Mesothelial cell of epicardium (in vitro differentiated cells): ENCODE data around the gene CAPSL. TPM values are rescaled to one million over a fixed set of nuclear protein-coding genes. Genes with fewer than 3 reads are reported as not detected.

Experiments used
- DNase-seq, 2 experiments: peaks; one replicate each; pipeline ENCODE4 v3.0.0; 2021; ENCODE audit warnings: low spot score in 2 of 2; ENCODE audit not compliant: unreplicated experiment in 2 of 2
- H3K27ac Mint-ChIP-seq: 2 replicates; pipeline ENCODE4 v1.8.0; 2021; ENCODE audit warnings: mixed read lengths
- H3K27me3 Mint-ChIP-seq: 2 replicates; pipeline ENCODE4 v1.8.0; 2021; ENCODE audit warnings: low read depth, mixed read lengths
- H3K36me3 Mint-ChIP-seq: 2 replicates; pipeline ENCODE4 v1.8.0; 2021; ENCODE audit warnings: mixed read lengths
- H3K4me1 Mint-ChIP-seq: 2 replicates; pipeline ENCODE4 v1.8.0; 2021; ENCODE audit warnings: mixed read lengths
- H3K4me3 Mint-ChIP-seq: 2 replicates; pipeline ENCODE4 v1.8.0; 2021; ENCODE audit warnings: mild to moderate bottlenecking, moderate library complexity, mixed read lengths
- H3K9me3 Mint-ChIP-seq: 2 replicates; pipeline ENCODE4 v1.8.0; 2021; ENCODE audit warnings: mixed read lengths
- total RNA-seq: library from RNA; stranded (reverse); gene quantifications from 3 replicates; pipeline ENCODE4 v1.2.1, GENCODE V29; 2021
- TF ChIP-seq, protein P1 (sequence below): fragments of 200-600 bp; sonication (generic); IDR thresholded peaks from one replicate; pipeline ENCODE4 v1.5.0; 2021; ENCODE audit warnings: antibody characterized with exemption; ENCODE audit not compliant: unreplicated experiment

CAPSL gene
- total RNA-seq, 1 donor from 2014 or later = not detected

DNA sequence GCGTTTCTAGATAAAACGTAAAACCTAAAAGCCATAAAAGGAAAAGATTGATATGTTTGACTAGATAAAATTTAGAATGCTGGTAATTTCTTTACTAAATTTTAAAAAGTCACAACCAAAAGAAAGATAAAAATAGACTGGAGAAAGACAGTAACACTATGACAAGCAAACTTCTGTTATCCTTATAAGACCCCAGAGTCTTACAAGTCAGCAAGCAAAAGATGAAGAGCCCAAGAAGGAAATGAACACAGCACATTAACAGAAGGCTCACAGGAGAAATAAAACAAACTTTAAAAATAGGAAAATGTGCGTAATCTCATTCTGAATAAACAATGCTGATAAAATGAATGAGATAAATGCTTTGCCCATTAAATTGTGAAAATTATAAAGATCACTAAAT is 52.0 kb downstream of the CAPSL start:
- H3K4me3 Mint-ChIP-seq = no peak overlapping the region
- no peaks in the 10 kb centered on the region for H3K9me3 Mint-ChIP-seq
- no peak for DNase-seq
- H3K4me1 Mint-ChIP-seq = peaks cover 5% of the 10 kb centered on the region
- H3K36me3 Mint-ChIP-seq = no peaks in the 10 kb centered on the region
- H3K27me3 Mint-ChIP-seq = no peaks in the 10 kb centered on the region
- TF ChIP-seq, protein P1, sequence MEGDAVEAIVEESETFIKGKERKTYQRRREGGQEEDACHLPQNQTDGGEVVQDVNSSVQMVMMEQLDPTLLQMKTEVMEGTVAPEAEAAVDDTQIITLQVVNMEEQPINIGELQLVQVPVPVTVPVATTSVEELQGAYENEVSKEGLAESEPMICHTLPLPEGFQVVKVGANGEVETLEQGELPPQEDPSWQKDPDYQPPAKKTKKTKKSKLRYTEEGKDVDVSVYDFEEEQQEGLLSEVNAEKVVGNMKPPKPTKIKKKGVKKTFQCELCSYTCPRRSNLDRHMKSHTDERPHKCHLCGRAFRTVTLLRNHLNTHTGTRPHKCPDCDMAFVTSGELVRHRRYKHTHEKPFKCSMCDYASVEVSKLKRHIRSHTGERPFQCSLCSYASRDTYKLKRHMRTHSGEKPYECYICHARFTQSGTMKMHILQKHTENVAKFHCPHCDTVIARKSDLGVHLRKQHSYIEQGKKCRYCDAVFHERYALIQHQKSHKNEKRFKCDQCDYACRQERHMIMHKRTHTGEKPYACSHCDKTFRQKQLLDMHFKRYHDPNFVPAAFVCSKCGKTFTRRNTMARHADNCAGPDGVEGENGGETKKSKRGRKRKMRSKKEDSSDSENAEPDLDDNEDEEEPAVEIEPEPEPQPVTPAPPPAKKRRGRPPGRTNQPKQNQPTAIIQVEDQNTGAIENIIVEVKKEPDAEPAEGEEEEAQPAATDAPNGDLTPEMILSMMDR = no peak
- no peak overlapping the region for H3K27ac Mint-ChIP-seq

DNA sequence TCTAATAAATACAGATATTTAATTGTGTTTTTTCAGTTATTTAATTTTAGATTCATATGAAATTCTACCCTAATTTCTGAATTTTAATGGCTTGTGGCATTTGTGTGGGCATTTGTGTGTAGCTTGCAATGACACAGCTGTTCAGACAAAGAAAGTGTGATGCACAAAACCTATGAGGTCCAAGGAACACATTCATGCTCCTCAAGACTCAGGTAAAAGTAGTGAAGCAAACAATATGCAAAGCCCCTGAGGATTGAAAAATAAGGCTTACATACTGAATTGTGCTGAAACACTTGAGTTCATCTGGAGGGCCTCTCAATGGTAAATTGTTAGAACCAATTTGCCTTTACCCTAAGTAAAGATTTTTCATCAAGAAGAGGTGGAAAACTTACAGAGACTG is 53.6 kb downstream of the CAPSL start:
- Mint-ChIP-seq H3K9me3 (no peaks in the 10 kb centered on the region), H3K36me3 (no peaks in the 10 kb centered on the region), H3K27me3 (no peaks in the 10 kb centered on the region), H3K27ac (no peak overlapping the region), H3K4me1 (no peaks in the 10 kb centered on the region), H3K4me3 (no peak overlapping the region)
- no peak for DNase-seq
- TF ChIP-seq, protein P1 = no peak

DNA sequence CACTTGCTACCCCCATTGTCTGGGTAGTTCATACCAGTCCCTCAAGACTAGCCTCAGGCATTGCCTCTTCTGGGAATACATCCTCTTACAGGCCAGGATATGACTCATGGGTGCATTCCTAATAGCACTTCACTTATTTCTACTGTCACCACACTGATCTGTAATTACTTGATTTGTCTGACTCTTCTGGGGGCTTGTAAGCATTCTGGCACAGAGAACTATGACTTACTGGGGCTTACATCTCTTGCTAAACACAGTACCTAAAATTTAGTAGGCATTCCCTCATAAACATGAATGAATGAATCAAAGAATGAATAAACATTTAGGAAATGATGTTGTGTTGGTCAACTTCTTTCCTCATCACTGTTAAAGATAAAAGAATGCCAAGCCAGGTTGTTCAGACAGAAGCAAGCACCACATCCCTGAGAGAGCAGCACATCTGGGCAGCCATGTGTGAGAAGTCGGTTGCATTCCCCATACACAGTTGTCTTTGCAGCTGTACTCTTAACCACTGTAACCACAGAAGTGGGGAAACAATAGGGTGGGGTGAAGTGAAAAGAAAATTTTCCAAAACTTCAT is 54.1 kb downstream of the CAPSL start:
- H3K4me3 Mint-ChIP-seq = no peak overlapping the region
- no peaks in the 10 kb centered on the region for H3K36me3 Mint-ChIP-seq
- TF ChIP-seq, protein P1 = no peak
- no peak for DNase-seq
- no peak overlapping the region for H3K27ac Mint-ChIP-seq
- no peaks in the 10 kb centered on the region for H3K27me3 Mint-ChIP-seq
- no peaks in the 10 kb centered on the region for H3K9me3 Mint-ChIP-seq
- no peaks in the 10 kb centered on the region for H3K4me1 Mint-ChIP-seq

DNA sequence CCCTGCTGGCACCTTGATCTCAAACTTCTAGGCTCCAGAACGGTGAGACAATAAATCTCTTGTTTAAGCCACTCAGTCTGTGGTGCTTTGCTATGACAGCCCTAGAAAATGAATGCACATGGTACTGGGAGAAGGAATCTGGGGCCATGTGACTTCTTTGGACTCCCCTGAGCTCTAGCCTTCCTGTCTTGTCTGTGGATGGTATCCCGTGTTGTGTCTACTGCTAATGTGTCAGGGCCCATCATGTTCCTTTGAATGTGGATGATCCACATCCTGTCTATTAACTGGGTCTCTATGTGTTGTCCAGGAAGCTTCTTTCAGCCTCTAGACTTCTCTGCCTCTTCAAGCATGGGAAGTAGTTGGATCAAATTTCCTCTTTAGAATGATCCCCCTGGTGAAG is 56.7 kb downstream of the CAPSL start:
- H3K27me3 Mint-ChIP-seq = no peaks in the 10 kb centered on the region
- no peak overlapping the region for H3K27ac Mint-ChIP-seq
- TF ChIP-seq, protein P1 = no peak
- no peaks in the 10 kb centered on the region for H3K36me3 Mint-ChIP-seq
- H3K4me1 Mint-ChIP-seq = no peaks in the 10 kb centered on the region
- no peaks in the 10 kb centered on the region for H3K9me3 Mint-ChIP-seq
- no peak overlapping the region for H3K4me3 Mint-ChIP-seq
- DNase-seq = no peak

DNA sequence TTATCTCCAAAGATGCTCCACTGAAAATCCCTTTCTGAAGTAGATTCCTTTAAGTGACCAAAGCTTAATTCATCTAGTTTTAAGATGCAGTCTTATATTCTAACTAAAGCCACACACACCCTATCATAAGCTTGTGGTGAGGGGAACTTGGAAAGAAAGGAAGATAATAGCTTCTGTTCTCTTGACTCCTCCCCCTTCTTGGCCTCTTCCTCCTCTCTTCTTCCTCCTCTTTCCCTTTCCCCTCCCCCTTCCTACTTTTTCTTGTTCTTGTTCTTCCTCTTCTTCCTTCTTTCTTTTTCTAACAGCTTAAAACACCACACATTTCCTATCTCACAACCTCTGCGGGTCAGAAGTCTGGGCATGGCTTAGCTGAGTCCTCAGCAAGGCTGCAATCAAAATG is 58.3 kb downstream of the CAPSL start:
- Mint-ChIP-seq H3K4me3 (no peak overlapping the region), H3K27me3 (no peaks in the 10 kb centered on the region), H3K27ac (no peak overlapping the region), H3K36me3 (no peaks in the 10 kb centered on the region), H3K9me3 (no peaks in the 10 kb centered on the region), H3K4me1 (no peaks in the 10 kb centered on the region)
- TF ChIP-seq, protein P1 = no peak
- no peak for DNase-seq

DNA sequence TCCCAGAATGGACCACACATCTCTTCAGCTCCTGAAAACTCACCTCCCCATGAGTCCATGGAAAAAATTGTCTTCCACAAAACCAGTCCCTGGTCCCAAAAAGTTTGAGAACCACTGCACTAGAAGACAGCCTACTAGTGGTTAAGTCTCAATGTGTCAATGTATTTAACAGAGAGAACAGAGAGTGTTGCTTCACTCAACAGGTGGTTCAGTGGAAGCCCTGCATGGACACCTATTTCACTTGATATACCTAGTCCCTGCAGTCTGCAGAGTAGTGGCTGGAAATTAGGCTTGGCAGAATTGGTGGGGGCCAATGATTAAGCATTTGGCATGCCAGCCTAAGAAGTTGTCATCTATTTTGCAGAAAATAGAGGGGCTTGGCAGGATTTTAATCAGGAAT is 58.8 kb downstream of the CAPSL start:
- Mint-ChIP-seq H3K4me1 (no peaks in the 10 kb centered on the region), H3K27me3 (no peaks in the 10 kb centered on the region), H3K4me3 (no peak overlapping the region), H3K9me3 (no peaks in the 10 kb centered on the region), H3K36me3 (no peaks in the 10 kb centered on the region), H3K27ac (no peak overlapping the region)
- no peak for DNase-seq
- TF ChIP-seq, protein P1 = no peak
